ENCODE results near the gene PDGFB. TPM values are rescaled to one million over a fixed set of nuclear protein-coding genes. Genes with fewer than 3 reads are reported as not detected.
A peak's percentile ranks its signal among the peaks of the same experiment; 100 is the strongest.

PDGFB gene
- total and polyA plus RNA-seq, 9 of the 15 experiments (the other 6 are each of a cell fraction or from before 2014, with no cell fraction given): 0.07 to 4.0 (median 0.48) TPM; not detected in 1

DNA sequence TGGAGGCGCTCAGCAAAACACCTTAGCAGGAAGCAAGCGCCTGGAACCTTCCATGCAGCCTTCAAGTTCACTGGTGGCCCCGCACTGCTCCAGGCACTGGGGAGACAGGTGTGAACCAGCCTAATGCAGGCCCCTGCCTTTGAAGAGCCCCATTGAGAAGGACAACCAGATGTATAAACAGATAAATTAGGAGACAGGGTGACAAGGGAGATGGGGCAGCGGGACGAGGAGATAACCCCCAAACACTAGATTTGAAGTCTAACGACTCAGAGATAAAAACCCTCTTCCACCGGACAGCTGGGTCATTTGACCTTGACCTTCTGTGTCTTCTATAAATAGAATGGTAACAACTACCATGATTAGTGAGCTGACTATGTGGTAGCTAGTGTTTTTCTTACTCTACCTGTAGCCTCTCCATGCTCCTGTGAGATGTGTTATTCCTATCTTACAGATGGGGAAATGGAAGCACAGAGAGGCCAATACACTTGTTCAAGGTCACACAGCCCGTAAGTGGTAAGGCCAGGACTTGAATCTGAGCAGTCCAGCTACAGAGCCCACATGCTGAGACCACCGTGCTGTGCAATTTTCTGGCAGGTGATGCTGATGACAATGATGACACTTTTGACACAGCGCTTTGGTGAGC, 2.0 kb upstream of the PDGFB start (continued):
- TF ChIP-seq, protein P1, sequence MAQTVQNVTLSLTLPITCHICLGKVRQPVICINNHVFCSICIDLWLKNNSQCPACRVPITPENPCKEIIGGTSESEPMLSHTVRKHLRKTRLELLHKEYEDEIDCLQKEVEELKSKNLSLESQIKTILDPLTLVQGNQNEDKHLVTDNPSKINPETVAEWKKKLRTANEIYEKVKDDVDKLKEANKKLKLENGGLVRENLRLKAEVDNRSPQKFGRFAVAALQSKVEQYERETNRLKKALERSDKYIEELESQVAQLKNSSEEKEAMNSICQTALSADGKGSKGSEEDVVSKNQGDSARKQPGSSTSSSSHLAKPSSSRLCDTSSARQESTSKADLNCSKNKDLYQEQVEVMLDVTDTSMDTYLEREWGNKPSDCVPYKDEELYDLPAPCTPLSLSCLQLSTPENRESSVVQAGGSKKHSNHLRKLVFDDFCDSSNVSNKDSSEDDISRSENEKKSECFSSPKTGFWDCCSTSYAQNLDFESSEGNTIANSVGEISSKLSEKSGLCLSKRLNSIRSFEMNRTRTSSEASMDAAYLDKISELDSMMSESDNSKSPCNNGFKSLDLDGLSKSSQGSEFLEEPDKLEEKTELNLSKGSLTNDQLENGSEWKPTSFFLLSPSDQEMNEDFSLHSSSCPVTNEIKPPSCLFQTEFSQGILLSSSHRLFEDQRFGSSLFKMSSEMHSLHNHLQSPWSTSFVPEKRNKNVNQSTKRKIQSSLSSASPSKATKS (CRISPR knock-in tag; IDR thresholded peaks at IDR 0.05): no peak
- TF ChIP-seq TSC22D4 (tag; IDR thresholded peaks at IDR 0.05): no peak
- TF ChIP-seq, protein P2, sequence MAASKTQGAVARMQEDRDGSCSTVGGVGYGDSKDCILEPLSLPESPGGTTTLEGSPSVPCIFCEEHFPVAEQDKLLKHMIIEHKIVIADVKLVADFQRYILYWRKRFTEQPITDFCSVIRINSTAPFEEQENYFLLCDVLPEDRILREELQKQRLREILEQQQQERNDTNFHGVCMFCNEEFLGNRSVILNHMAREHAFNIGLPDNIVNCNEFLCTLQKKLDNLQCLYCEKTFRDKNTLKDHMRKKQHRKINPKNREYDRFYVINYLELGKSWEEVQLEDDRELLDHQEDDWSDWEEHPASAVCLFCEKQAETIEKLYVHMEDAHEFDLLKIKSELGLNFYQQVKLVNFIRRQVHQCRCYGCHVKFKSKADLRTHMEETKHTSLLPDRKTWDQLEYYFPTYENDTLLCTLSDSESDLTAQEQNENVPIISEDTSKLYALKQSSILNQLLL (CRISPR knock-in tag; IDR thresholded peaks at IDR 0.05; ENCODE audit: borderline replicate concordance): no peak
- TF ChIP-seq PML (IDR thresholded peaks at IDR 0.05; ENCODE audit: low read length): 0 out of 2 replicates have a peak, but pooled peaks have one; percentile 15
- TF ChIP-seq ZNF24 (IDR thresholded peaks at IDR 0.05): no peak
- no peak for TF ChIP-seq GATAD2B (IDR thresholded peaks at IDR 0.05; ENCODE audit: borderline replicate concordance)
- no peak for TF ChIP-seq ZNF76 (CRISPR knock-in tag; IDR thresholded peaks at IDR 0.05; ENCODE audit: borderline replicate concordance)
- 0 out of 2 replicates have a peak, but pooled peaks have one; percentile 76 for TF ChIP-seq HDGF (IDR thresholded peaks at IDR 0.05)
- TF ChIP-seq MAZ (CRISPR knock-in tag; conservative IDR thresholded peaks at IDR 0.05 in 1 of 2, IDR thresholded peaks at IDR 0.05 in 1 of 2): no peak
- TF ChIP-seq TEAD4 (IDR thresholded peaks at IDR 0.05; ENCODE audit: low read length): peak; percentile 74
- TF ChIP-seq TEAD4 (CRISPR knock-in tag; IDR thresholded peaks at IDR 0.05; ENCODE audit: borderline replicate concordance): no peak
- TF ChIP-seq ZNF23 (CRISPR knock-in tag; IDR thresholded peaks at IDR 0.05): no peak
- no peak for TF ChIP-seq ZNF561 (CRISPR knock-in tag; conservative IDR thresholded peaks at IDR 0.05)
- TF ChIP-seq TAF9B (IDR thresholded peaks at IDR 0.05; ENCODE audit: partially characterized antibody): no peak
- TF ChIP-seq RBM14 (IDR thresholded peaks at IDR 0.05; ENCODE audit: borderline replicate concordance, insufficient read depth, low read depth, low read length): no peak
- TF ChIP-seq MYBL2 (IDR thresholded peaks at IDR 0.05; ENCODE audit: low read depth): no peak; the same call in 1 of the 2 replicates
- TF ChIP-seq MYBL2 (CRISPR knock-in tag; IDR thresholded peaks at IDR 0.05; ENCODE audit: borderline replicate concordance): no peak
- TF ChIP-seq HNRNPLL (IDR thresholded peaks at IDR 0.05; ENCODE audit: low read depth, low read length, poor library complexity, severe bottlenecking): no peak
- TF ChIP-seq SMAD3 (CRISPR knock-in tag; conservative IDR thresholded peaks at IDR 0.05): no peak

All from K562 (cell line).